Trophoblast cell (in vitro differentiated cells and primary cell): ENCODE measurements around the gene ADI1.

Experiments
- DNase-seq, 2 donors: peaks; one replicate each; pipeline ENCODE4 v3.0.0-alpha.2; 2016
- H2AFZ ChIP-seq: 2 replicates; pipeline ENCODE4 v1.6.1; 2013; ENCODE audit warnings: low read length, moderate library complexity, mild to moderate bottlenecking; ENCODE audit not compliant: insufficient read depth, poor library complexity
- H2AK5ac ChIP-seq: 2 replicates; pipeline ENCODE4 v1.6.1; 2013; ENCODE audit warnings: mild to moderate bottlenecking, low read length
- H2BK120ac ChIP-seq: 2 replicates; pipeline ENCODE4 v1.6.1; 2013; ENCODE audit warnings: low read length, mild to moderate bottlenecking, moderate library complexity; ENCODE audit not compliant: insufficient read depth, poor library complexity
- H2BK12ac ChIP-seq: 2 replicates; pipeline ENCODE4 v1.6.1; 2013; ENCODE audit warnings: mild to moderate bottlenecking, low read length, moderate library complexity
- H2BK5ac ChIP-seq: 2 replicates; pipeline ENCODE4 v1.6.1; 2013; ENCODE audit warnings: low read length, low read depth, moderate library complexity, mild to moderate bottlenecking; ENCODE audit not compliant: poor library complexity
- H3K14ac ChIP-seq: 2 replicates; pipeline ENCODE4 v1.6.1; 2013; ENCODE audit warnings: mild to moderate bottlenecking, low read length
- H3K18ac ChIP-seq: 2 replicates; pipeline ENCODE4 v1.6.1; 2013; ENCODE audit warnings: mild to moderate bottlenecking, low read length
- H3K23ac ChIP-seq: 2 replicates; pipeline ENCODE4 v1.6.1; 2013; ENCODE audit warnings: low read length
- H3K27ac ChIP-seq: 2 replicates; pipeline ENCODE4 v1.5.1; 2013; ENCODE audit warnings: low read depth, mild to moderate bottlenecking, inconsistent platforms, low read length, moderate library complexity
- H3K27me3 ChIP-seq: 2 replicates; pipeline ENCODE4 v1.6.1; 2013; ENCODE audit warnings: inconsistent platforms, mild to moderate bottlenecking, low read length, moderate library complexity; ENCODE audit not compliant: insufficient read depth
- H3K36me3 ChIP-seq, 2 experiments: 1 replicate in 1 of 2; 2 replicates in 1 of 2; pipeline ENCODE4 v1.6.1; 2013; ENCODE audit warnings: low read length in 2 of 2, mild to moderate bottlenecking in 2 of 2, moderate library complexity in 1 of 2; ENCODE audit not compliant: insufficient read depth in 2 of 2, control insufficient read depth in 1 of 2
- H3K4ac ChIP-seq: 2 replicates; pipeline ENCODE4 v1.6.1; 2013; ENCODE audit warnings: low read depth, mild to moderate bottlenecking, low read length, moderate library complexity
- H3K4me1 ChIP-seq, 2 experiments: 1 replicate in 1 of 2; 2 replicates in 1 of 2; pipeline ENCODE4 v1.6.1; 2013; ENCODE audit warnings: low read length in 2 of 2, mild to moderate bottlenecking in 2 of 2, moderate library complexity in 1 of 2; ENCODE audit not compliant: insufficient read depth in 2 of 2, control insufficient read depth in 1 of 2
- H3K4me2 ChIP-seq: 2 replicates; pipeline ENCODE4 v1.6.1; 2013; ENCODE audit warnings: inconsistent platforms, mild to moderate bottlenecking, low read length, moderate library complexity
- H3K4me3 ChIP-seq: 2 replicates; pipeline ENCODE4 v1.5.1; 2013; ENCODE audit warnings: mild to moderate bottlenecking, low read depth, low read length, inconsistent platforms
- H3K79me1 ChIP-seq: one replicate; pipeline ENCODE4 v1.6.1; 2013; ENCODE audit warnings: low read length
- H3K79me2 ChIP-seq: 2 replicates; pipeline ENCODE4 v1.6.1; 2013; ENCODE audit warnings: low read length, mild to moderate bottlenecking; ENCODE audit not compliant: control insufficient read depth, insufficient read depth, poor library complexity
- H3K9ac ChIP-seq: 2 replicates; pipeline ENCODE4 v1.6.1; 2013; ENCODE audit warnings: mild to moderate bottlenecking, low read length
- H3K9me3 ChIP-seq: 2 replicates; pipeline ENCODE4 v1.6.1; 2013; ENCODE audit warnings: low read depth, mild to moderate bottlenecking, control low read depth, inconsistent platforms, low read length; ENCODE audit not compliant: insufficient read depth
- H4K12ac ChIP-seq: 2 replicates; pipeline ENCODE4 v1.6.1; 2013; ENCODE audit warnings: low read depth, mild to moderate bottlenecking, low read length, moderate library complexity
- H4K8ac ChIP-seq: 2 replicates; pipeline ENCODE4 v1.6.1; 2013; ENCODE audit warnings: low read depth, mild to moderate bottlenecking, low read length, moderate library complexity
- H4K91ac ChIP-seq: one replicate; pipeline ENCODE4 v1.6.1; 2013; ENCODE audit warnings: low read depth, mild to moderate bottlenecking, low read length, moderate library complexity
- WGBS: extraction: QIAGEN DNeasy Blood & Tissue Kit; methylation state at CpG from one replicate; pipeline ENCODE4 v1.1.7; 2013; ENCODE audit warnings: missing lambda C conversion rate; ENCODE audit not compliant: insufficient read length, insufficient coverage; ENCODE audit errors: extremely low coverage; 5-methylcytosine and 5-hydroxymethylcytosine counted together

ADI1 gene

DNA sequence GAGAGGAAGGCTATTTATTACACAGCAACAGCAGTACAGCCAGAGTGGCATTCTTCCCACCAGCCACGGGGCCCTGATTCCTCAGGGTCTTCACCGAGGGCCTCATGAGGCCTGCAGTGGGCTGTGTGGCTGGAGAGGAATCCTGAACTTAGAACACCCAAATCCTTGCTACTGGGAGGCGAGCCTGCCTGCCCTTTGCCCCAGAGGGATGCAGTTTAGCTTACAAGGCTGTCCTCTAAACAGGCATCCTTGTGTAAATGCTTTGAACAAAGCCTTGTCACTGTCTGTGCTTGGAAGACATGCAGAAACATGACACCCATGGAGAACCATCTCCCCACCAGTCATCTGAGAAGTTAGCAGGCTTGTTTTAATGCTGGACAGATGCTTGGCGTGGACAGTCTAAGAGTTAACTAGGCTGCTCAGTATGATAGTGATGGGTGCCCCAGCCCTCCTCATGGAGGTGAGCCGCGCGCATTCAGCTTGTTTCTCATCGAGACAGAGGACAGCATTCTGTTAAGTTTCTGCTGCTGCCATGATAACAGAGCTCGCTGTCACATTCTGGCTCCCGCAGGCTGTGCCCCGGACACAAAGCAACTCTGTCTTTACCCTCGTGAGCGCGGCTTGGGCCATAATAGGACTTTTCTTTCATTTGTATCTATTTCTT, 42.9 kb downstream of the ADI1 start:
- Histone ChIP-seq H3K9ac (no peak overlapping the region), H4K8ac (no peak overlapping the region), H3K4ac (no peak overlapping the region), H4K12ac (no peak overlapping the region), H3K4me2 (no peak overlapping the region), H3K4me3 (no peak overlapping the region), H4K91ac (no peak overlapping the region), H2AFZ (no peak overlapping the region), H3K79me2 (no peaks in the 10 kb centered on the region), H3K9me3 (no peaks in the 10 kb centered on the region), H2BK5ac (no peak overlapping the region), H2AK5ac (no peak overlapping the region), H3K4me1 (peaks cover 5 to 7% of the 10 kb centered on the region in 2 experiments), H3K27me3 (no peaks in the 10 kb centered on the region), H3K27ac (peak overlapping the region; percentile 2), H3K23ac (no peak overlapping the region), H3K18ac (no peak overlapping the region), H2BK12ac (no peak overlapping the region), H3K79me1 (no peaks in the 10 kb centered on the region), H2BK120ac (no peak overlapping the region), H3K14ac (no peak overlapping the region), H3K36me3 (peaks cover 22 to 29% of the 10 kb centered on the region in 2 experiments)
- WGBS: no CpG with 5 or more reads among the region's 14 CpGs
- no peak for DNase-seq

DNA sequence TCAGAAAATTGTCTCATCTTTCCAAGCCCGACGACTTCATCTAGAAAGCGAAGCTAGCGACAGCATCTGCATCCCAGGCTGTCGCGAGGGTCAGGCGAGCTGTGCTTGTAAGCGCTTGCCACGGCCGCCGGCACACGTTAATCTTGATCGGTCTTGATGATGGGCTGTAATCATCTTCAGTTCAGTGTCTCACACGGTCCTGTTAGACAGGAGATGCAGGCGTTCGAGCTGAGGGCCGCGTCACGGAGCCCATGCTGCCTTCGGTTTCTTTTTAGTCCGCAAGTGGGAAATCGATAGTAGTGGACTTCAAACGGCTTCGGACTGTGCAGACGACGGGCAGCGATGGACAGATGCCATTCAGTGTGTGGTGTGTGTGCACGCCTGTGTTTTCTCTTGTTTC, 43.6 kb downstream of the ADI1 start:
- H4K8ac ChIP-seq: no peak overlapping the region
- no peak overlapping the region for H3K27ac ChIP-seq
- WGBS: no CpG with 5 or more reads among the region's 28 CpGs
- no peak overlapping the region for H3K23ac ChIP-seq
- no peaks in the 10 kb centered on the region for H3K27me3 ChIP-seq
- H3K9me3 ChIP-seq: no peaks in the 10 kb centered on the region
- H3K36me3 ChIP-seq: peaks cover 25 to 29% of the 10 kb centered on the region in 2 experiments
- no peaks in the 10 kb centered on the region for H3K79me2 ChIP-seq
- H4K91ac ChIP-seq: no peak overlapping the region
- H3K4me3 ChIP-seq: no peak overlapping the region
- H3K4me1 ChIP-seq: peaks cover 5 to 7% of the 10 kb centered on the region in 2 experiments
- no peak overlapping the region for H2BK12ac ChIP-seq
- H3K4ac ChIP-seq: no peak overlapping the region
- no peak overlapping the region for H2AFZ ChIP-seq
- no peak overlapping the region for H2BK5ac ChIP-seq
- H3K4me2 ChIP-seq: no peak overlapping the region
- DNase-seq: no peak
- no peak overlapping the region for H3K9ac ChIP-seq
- no peak overlapping the region for H4K12ac ChIP-seq
- H3K14ac ChIP-seq: no peak overlapping the region
- no peak overlapping the region for H2AK5ac ChIP-seq
- no peak overlapping the region for H3K18ac ChIP-seq
- H2BK120ac ChIP-seq: no peak overlapping the region
- H3K79me1 ChIP-seq: no peaks in the 10 kb centered on the region

DNA sequence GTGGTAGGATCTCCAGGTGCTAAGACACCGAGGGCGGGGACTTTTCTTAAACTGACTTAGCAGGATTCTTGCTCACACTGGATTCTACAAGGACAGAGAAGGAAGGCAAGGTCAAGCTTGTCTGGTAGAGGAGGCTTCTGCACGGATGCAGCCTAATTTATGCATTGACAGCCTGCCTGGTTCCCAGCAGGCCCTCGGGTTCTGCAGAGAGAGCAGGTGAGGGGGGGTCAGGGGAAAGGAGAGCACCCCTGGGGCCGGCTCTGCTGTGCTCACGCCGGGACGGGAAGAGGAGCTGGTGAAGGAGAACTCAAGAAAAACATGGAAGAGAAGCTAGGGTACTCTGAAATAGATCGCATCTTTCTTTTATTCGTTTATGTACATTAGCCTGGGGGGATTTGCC, 46.4 kb downstream of the ADI1 start:
- WGBS: no CpG with 5 or more reads among the region's 10 CpGs
- no peak overlapping the region for H3K18ac ChIP-seq

DNA sequence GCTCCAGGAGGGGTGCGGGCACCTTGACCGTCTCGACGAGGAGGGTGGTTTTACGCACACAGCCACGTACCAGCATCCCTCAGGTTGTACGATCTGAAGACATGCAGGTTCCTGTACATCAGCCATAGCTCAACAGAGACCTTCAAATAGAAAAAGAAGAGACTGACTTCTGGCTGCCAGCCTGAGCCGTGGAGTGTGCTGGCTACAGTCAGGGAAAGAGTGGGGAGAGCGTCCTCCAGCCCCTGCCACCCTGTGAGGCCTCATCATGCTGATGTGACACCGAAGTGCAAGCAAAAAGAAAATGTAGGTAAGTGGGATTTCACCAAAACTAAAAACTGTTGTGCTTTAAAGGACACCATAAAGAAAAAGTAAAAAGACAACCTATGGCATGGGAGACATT, 47.0 kb downstream of the ADI1 start:
- H3K79me1 ChIP-seq: no peaks in the 10 kb centered on the region
- WGBS: no CpG with 5 or more reads among the region's 10 CpGs
- H4K91ac ChIP-seq: no peak overlapping the region
- no peak overlapping the region for H3K4me3 ChIP-seq
- DNase-seq: no peak
- H2BK12ac ChIP-seq: no peak overlapping the region
- H4K12ac ChIP-seq: no peak overlapping the region
- H3K18ac ChIP-seq: no peak overlapping the region
- no peak overlapping the region for H3K9ac ChIP-seq
- H2BK5ac ChIP-seq: no peak overlapping the region
- H3K4ac ChIP-seq: no peak overlapping the region
- no peaks in the 10 kb centered on the region for H3K27me3 ChIP-seq
- no peak overlapping the region for H3K27ac ChIP-seq
- H3K23ac ChIP-seq: no peak overlapping the region
- H2BK120ac ChIP-seq: no peak overlapping the region
- H2AFZ ChIP-seq: no peak overlapping the region
- H3K4me2 ChIP-seq: no peak overlapping the region
- peaks cover 5 to 7% of the 10 kb centered on the region in 2 experiments for H3K4me1 ChIP-seq
- H2AK5ac ChIP-seq: no peak overlapping the region
- no peak overlapping the region for H3K14ac ChIP-seq
- H3K9me3 ChIP-seq: no peaks in the 10 kb centered on the region
- peaks cover 23 to 26% of the 10 kb centered on the region in 2 experiments for H3K36me3 ChIP-seq
- no peaks in the 10 kb centered on the region for H3K79me2 ChIP-seq
- H4K8ac ChIP-seq: no peak overlapping the region

More for the DNA sequence above, 46.4 kb downstream of the ADI1 start:
- DNase-seq: no peak
- no peaks in the 10 kb centered on the region for H3K79me2 ChIP-seq
- H4K8ac ChIP-seq: no peak overlapping the region
- H2AK5ac ChIP-seq: no peak overlapping the region
- H2BK120ac ChIP-seq: no peak overlapping the region
- no peak overlapping the region for H2BK5ac ChIP-seq
- peaks cover 17 to 22% of the 10 kb centered on the region in 2 experiments for H3K36me3 ChIP-seq
- no peak overlapping the region for H3K4me2 ChIP-seq
- no peak overlapping the region for H4K12ac ChIP-seq
- peaks cover 5 to 7% of the 10 kb centered on the region in 2 experiments for H3K4me1 ChIP-seq
- H2AFZ ChIP-seq: no peak overlapping the region
- H3K27me3 ChIP-seq: no peaks in the 10 kb centered on the region
- H3K14ac ChIP-seq: no peak overlapping the region
- no peak overlapping the region for H3K23ac ChIP-seq
- H3K9ac ChIP-seq: no peak overlapping the region
- no peak overlapping the region for H3K4ac ChIP-seq
- H3K9me3 ChIP-seq: no peaks in the 10 kb centered on the region
- H3K27ac ChIP-seq: no peak overlapping the region
- H3K79me1 ChIP-seq: no peaks in the 10 kb centered on the region
- no peak overlapping the region for H2BK12ac ChIP-seq
- H4K91ac ChIP-seq: no peak overlapping the region
- H3K4me3 ChIP-seq: no peak overlapping the region
